Stimulated activated naive CD4-positive, alpha-beta T cell (primary cell): ENCODE results near the gene CTNNA3.

Experiments
- DNase-seq, 6 experiments: peaks; one replicate each; lab custom pipeline; 2025; lab: John Stamatoyannopoulos, UW

Gene CTNNA3

GRCh38 chr10:66752714-66753113 lies 943.3 kb downstream of the CTNNA3 start:
- no peak for DNase-seq

GRCh38 chr10:66748217-66748616 lies 947.8 kb downstream of the CTNNA3 start:
- DNase-seq = no peak

DNA sequence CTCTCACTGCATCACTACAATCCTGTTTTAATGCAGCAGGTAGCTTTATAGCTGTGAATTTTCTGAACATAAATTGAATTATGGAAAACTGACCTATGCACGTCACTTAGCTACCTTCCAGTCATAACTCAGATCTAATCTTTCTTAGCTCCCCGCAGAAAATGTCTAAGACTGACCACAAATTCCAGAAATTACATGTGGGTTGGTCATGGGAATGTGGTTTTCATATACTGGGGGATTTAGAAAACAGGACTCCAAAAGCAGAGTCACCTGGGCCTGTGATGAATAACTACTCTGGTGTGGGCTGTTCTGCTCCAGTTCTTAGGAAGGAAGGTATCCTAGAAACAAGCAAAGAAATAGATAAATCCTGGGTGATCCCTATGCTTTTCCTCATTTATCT lies 948.5 kb downstream of the CTNNA3 start:
- DNase-seq = no peak

- no peak for DNase-seq
These were observed 949.3 kb downstream of the CTNNA3 start for GRCh38 chr10:66746711-66747110.

- DNase-seq = no peak
These were observed 949.7 kb downstream of the CTNNA3 start for GRCh38 chr10:66746246-66746645.

- DNase-seq = no peak
These were observed 951.1 kb downstream of the CTNNA3 start for GRCh38 chr10:66744915-66745314.

DNA sequence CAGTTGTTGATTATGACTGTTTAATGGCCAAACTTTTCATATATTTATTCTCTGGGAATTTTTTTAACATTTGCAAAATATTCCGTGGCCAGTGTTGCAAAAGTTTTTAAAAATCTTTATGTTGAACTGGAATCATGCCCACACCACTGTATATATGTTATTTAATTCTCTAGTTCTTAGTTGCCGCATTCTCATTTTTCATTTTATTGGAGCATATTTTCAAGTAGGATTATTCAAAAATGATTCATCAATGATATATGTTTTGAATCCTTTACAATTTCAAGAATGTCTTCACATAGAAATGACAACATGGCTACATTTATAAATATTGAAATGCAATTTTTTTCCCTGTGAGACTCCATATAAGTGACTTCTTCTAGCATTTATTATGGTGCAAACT lies 958.8 kb downstream of the CTNNA3 start:
- no peak for DNase-seq

DNA sequence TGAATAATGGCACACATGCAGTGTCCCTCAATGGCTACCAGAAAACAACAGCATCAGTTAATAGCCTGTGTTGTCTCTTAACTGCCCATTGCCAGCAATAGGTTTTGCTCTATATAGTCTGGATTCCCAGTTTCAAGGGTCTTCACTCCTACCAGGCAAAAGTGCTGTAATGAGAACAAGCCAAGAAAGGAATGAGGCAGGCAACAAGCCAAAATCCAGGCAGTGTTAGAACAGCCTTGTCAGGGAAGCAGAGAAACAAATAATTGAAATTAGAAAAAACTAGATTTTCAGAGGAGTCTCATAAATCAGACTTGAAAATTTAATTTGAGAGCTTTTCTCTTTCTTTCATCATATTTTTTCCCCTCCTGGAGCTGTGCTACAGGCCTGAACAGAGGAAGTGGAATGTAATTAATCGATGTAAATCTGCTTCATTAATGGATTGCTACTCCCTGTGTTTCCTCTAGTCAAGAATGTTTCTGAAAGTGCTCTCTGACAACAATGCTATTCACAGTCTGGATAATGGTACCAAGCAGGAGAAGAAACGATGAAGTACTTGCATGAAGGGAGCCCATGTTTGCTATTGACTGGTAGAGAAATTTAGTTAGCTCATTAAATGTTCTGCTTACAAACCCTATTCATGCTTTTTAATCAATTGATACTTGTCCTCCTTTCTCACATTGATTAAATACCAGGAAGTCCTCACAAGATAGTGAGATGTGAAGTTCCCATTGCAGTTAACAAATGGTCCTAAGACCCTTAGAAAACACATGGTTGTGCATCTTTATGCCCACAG lies 972.2 kb downstream of the CTNNA3 start:
- DNase-seq = no peak

GRCh38 chr10:66719483-66719882 lies 976.5 kb downstream of the CTNNA3 start:
- DNase-seq = no peak

- no peak for DNase-seq
These were observed 978.6 kb downstream of the CTNNA3 start for GRCh38 chr10:66717231-66717981.

GRCh38 chr10:66714741-66715140 lies 981.3 kb downstream of the CTNNA3 start:
- DNase-seq = no peak

DNA sequence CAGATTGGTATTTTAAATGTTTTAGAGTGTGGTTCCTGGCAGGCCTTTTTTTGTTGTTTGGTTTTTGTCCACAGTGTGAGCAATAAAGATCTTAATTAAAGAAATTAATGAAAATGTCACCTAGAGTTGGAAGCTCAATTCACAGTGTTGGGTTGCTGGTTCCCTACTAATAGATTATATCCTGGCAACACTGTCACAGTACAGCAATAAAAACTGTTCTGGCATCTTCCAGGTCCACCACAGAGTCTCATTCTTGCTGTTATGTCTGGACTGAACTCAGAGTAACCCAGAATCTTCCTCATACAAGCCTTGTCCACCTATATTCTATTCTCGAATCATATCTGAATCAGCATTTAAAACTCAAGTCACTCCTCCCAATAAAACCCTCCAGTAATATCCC lies 982.6 kb downstream of the CTNNA3 start:
- DNase-seq = no peak

- DNase-seq = no peak
These were observed 997.9 kb downstream of the CTNNA3 start for GRCh38 chr10:66698069-66698468.

GRCh38 chr10:66695046-66695445 lies 1000.9 kb downstream of the CTNNA3 start:
- DNase-seq = no peak

DNA sequence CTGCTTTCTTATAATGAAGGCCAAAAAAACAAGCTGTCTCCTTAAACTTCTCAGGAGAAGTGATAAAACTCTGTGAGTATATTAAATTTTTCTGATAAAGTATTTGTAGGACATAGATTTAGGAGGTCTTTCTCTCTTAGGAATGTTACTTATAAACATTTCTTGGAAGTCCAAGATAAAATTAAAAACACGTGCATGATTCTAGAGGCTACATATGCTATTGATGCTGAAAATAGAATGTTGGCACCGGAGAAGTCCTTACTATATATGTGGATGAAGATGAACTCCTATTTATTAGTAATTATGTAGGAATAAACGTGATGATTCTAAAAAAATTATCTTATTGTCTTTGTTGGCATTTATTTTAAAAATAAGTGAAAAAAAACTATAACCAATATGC lies 1011.4 kb downstream of the CTNNA3 start:
- DNase-seq = no peak

- no peak for DNase-seq
These were observed 1015.1 kb downstream of the CTNNA3 start for GRCh38 chr10:66680886-66681285.

- DNase-seq = no peak
These were observed 1017.5 kb downstream of the CTNNA3 start for GRCh38 chr10:66678521-66678920.

DNA sequence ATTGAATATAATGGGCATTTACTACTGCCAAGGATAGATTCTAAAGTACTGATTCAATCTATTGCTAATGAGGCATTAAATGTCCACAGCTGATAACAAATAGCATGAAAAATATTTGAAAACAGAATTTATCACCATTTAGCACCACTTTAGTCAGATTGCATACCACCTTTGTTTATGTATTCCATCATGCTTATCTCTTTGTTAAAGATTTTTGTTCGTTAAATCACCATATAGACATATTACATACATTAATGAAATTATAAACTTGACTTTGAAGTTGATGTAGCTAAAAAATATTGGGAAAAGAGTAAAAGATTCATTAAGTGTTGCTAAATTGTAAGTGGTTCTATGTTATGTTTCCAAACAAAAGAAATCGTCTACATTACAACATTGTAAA lies 1022.9 kb downstream of the CTNNA3 start:
- DNase-seq = no peak

DNA sequence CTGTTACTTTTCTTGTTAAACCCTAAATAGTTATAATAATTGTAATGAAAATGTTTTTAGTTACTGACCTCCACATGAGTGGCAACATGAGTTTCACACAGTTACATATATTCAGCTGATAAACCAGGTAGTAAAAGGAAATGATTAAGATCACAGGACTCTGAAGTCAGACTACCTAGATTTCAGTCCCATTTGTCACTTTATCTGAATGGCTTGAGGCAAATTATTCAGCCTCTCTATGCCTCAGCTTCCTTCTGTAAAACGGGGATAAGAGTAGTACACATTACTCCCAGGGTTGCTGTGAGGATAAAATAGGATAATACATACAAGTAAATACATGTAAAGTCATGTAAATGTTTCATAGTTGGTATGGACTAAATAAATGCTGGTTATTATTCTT lies 1024.4 kb downstream of the CTNNA3 start:
- no peak for DNase-seq

GRCh38 chr10:66671064-66671463 lies 1024.9 kb downstream of the CTNNA3 start:
- DNase-seq = no peak

DNA sequence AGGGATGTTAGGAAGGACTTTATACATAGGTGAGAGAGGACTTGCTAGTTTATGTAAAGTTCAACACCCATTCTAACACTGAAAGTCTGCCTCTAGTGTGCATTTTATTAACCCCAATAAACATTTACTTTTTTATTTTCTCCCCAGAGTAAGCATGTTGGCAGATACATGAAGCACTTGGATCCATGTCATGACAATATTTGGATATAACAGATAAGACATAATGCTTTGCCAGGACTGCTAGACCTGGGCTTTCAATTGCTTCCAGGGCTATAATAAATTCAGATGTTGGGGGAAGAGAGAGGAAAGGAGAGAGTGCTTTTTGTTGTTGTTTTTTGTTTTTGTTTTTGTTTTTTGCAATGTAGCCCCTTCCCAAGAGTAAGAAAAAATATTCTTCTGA lies 1039.5 kb downstream of the CTNNA3 start:
- DNase-seq = no peak

DNA sequence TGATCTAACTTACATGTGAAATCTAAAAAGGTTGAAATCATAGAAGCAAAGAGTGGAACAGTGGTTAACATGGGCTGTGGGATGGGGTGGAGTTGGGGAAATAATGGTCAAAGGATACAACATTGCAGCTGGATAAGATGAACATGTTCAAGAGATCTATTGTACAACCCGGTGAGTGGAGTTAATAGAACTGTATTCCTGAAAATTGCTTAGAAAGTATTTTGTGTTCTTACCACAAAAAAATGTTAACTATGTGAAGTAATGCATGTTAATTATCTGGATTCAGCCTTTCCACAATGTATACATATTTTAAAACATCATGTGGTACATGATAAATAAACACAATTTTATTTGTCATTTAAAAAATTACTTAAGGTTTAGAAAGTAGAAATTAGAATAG lies 1041.1 kb downstream of the CTNNA3 start:
- DNase-seq = no peak

- DNase-seq = no peak
These were observed 1044.5 kb downstream of the CTNNA3 start for GRCh38 chr10:66651308-66652082.
